ENCODE measurements around the gene KDM4C.

GRCh38 chr9:7174884-7175283 is 417.1 kb downstream of the KDM4C start:
- TF ChIP-seq CTCF (IDR thresholded peaks at IDR 0.05), result no peak
- TF ChIP-seq POLR2A (IDR thresholded peaks at IDR 0.05), result no peak
